ENCODE results near the gene IL17REL. TPM values are rescaled to one million over a fixed set of nuclear protein-coding genes. Genes with fewer than 3 reads are reported as not detected.
A peak's percentile ranks its signal among the peaks of the same experiment; 100 is the strongest.

The IL17REL gene
- total and polyA plus RNA-seq, 2 of the 13 experiments (the other 11 are each of a cell fraction or from before 2014, with no cell fraction given), result not detected

DNA sequence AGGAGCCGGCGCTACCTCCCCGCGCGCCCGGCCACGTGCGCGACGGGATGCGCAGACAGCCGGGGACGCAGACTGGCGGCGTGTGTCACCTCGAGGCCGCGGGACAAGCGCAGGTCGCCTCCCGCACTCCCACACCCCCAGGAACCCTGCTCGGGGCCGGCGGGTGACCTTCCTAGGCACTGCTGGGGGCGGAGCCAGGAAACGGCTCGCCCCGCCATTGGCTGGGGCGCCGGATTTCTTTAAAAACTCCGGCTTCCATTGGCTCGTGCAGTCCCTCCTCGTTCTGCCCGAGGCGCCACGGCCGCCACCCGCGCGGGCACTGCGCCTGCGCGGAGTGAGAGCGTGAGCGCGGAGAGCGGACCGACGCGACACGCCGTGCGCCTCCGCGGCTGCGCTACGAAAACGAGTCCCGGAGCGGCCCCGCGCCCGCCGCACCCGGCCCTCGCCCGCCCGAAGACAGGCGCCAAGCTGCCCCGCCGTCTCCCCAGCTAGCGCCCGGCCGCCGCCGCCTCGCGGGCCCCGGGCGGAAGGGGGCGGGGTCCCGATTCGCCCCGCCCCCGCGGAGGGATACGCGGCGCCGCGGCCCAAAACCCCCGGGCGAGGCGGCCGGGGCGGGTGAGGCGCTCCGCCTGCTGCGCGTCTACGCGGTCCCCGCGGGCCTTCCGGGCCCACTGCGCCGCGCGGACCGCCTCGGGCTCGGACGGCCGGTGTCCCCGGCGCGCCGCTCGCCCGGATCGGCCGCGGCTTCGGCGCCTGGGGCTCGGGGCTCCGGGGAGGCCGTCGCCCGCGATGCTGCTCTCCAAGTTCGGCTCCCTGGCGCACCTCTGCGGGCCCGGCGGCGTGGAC lies 52.2 kb downstream of the IL17REL start, which contains the start of gene PIM3 (continued):
- TF ChIP-seq, protein P1, sequence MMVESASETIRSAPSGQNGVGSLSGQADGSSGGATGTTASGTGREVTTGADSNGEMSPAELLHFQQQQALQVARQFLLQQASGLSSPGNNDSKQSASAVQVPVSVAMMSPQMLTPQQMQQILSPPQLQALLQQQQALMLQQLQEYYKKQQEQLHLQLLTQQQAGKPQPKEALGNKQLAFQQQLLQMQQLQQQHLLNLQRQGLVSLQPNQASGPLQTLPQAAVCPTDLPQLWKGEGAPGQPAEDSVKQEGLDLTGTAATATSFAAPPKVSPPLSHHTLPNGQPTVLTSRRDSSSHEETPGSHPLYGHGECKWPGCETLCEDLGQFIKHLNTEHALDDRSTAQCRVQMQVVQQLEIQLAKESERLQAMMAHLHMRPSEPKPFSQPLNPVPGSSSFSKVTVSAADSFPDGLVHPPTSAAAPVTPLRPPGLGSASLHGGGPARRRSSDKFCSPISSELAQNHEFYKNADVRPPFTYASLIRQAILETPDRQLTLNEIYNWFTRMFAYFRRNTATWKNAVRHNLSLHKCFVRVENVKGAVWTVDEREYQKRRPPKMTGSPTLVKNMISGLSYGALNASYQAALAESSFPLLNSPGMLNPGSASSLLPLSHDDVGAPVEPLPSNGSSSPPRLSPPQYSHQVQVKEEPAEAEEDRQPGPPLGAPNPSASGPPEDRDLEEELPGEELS (CRISPR knock-in tag; IDR thresholded peaks at IDR 0.05), result no peak; the same call in 1 of the 2 replicates
- TF ChIP-seq ZNF788 (CRISPR knock-in tag; IDR thresholded peaks at IDR 0.05; ENCODE audit: borderline replicate concordance) (0 out of 2 replicates have a peak, but pooled peaks have one; percentile 76), ATF7 (IDR thresholded peaks at IDR 0.05) (no peak), ATF7 (CRISPR knock-in tag; IDR thresholded peaks at IDR 0.05) (no peak), ELF4 (CRISPR knock-in tag; IDR thresholded peaks at IDR 0.05; ENCODE audit: borderline replicate concordance) (no peak), ZFAT (CRISPR knock-in tag; conservative IDR thresholded peaks at IDR 0.05) (no peak; the same call in 1 of the 2 replicates), ZNF607 (CRISPR knock-in tag; IDR thresholded peaks at IDR 0.05; ENCODE audit: borderline replicate concordance) (peak; percentile 90), ZNF775 (CRISPR knock-in tag; IDR thresholded peaks at IDR 0.05; ENCODE audit: borderline replicate concordance) (no peak), DR1 (CRISPR knock-in tag; IDR thresholded peaks at IDR 0.05) (peak; percentile 89), ZKSCAN5 (CRISPR knock-in tag; IDR thresholded peaks at IDR 0.05) (no peak), GPN1 (CRISPR knock-in tag; IDR thresholded peaks at IDR 0.05; ENCODE audit: borderline replicate concordance) (no peak), ZNF160 (CRISPR knock-in tag; IDR thresholded peaks at IDR 0.05) (peak; percentile 75; the same call in 1 of the 2 replicates), ASH2L (IDR thresholded peaks at IDR 0.05; ENCODE audit: insufficient read length, low read depth, low read length) (peak; percentile 16), SMARCC2 (IDR thresholded peaks at IDR 0.05) (no peak), RXRB (CRISPR knock-in tag; IDR thresholded peaks at IDR 0.05; ENCODE audit: borderline replicate concordance) (peak; percentile 70; the same call in 1 of the 2 replicates), NFYB (CRISPR knock-in tag; IDR thresholded peaks at IDR 0.05) (peak; percentile 86), ZSCAN9 (CRISPR knock-in tag; IDR thresholded peaks at IDR 0.05; ENCODE audit: borderline replicate concordance) (peak; percentile 46; the same call in 1 of the 2 replicates), ZFX (CRISPR knock-in tag; IDR thresholded peaks at IDR 0.05; ENCODE audit: low read depth) (peak; percentile 66), CREM (IDR thresholded peaks at IDR 0.05) (no peak), CREM (CRISPR knock-in tag; IDR thresholded peaks at IDR 0.05) (no peak)
- TF ChIP-seq, protein P2, sequence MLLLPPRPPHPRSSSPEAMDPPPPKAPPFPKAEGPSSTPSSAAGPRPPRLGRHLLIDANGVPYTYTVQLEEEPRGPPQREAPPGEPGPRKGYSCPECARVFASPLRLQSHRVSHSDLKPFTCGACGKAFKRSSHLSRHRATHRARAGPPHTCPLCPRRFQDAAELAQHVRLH (CRISPR knock-in tag; IDR thresholded peaks at IDR 0.05; ENCODE audit: borderline replicate concordance, low read depth), result 0 out of 2 replicates have a peak, but pooled peaks have one; percentile 47
- TF ChIP-seq, protein P3, sequence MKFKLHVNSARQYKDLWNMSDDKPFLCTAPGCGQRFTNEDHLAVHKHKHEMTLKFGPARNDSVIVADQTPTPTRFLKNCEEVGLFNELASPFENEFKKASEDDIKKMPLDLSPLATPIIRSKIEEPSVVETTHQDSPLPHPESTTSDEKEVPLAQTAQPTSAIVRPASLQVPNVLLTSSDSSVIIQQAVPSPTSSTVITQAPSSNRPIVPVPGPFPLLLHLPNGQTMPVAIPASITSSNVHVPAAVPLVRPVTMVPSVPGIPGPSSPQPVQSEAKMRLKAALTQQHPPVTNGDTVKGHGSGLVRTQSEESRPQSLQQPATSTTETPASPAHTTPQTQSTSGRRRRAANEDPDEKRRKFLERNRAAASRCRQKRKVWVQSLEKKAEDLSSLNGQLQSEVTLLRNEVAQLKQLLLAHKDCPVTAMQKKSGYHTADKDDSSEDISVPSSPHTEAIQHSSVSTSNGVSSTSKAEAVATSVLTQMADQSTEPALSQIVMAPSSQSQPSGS (CRISPR knock-in tag; IDR thresholded peaks at IDR 0.05), result peak; percentile 53; the same call in 1 of the 2 replicates
- TF ChIP-seq, protein P4, sequence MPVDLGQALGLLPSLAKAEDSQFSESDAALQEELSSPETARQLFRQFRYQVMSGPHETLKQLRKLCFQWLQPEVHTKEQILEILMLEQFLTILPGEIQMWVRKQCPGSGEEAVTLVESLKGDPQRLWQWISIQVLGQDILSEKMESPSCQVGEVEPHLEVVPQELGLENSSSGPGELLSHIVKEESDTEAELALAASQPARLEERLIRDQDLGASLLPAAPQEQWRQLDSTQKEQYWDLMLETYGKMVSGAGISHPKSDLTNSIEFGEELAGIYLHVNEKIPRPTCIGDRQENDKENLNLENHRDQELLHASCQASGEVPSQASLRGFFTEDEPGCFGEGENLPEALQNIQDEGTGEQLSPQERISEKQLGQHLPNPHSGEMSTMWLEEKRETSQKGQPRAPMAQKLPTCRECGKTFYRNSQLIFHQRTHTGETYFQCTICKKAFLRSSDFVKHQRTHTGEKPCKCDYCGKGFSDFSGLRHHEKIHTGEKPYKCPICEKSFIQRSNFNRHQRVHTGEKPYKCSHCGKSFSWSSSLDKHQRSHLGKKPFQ (CRISPR knock-in tag; IDR thresholded peaks at IDR 0.05; ENCODE audit: insufficient replicate concordance), result no peak

All from HepG2 (cell line).